Loucy (cell line): ENCODE data around the gene DUSP7.

Experiments
- H2AFZ ChIP-seq: fragments of 200-600 bp; sonication (generic); 2 replicates; pipeline ENCODE4 v1.6.0; 2016; ENCODE audit warnings: antibody characterized with exemption, mild to moderate bottlenecking, low read length, moderate library complexity
- H3F3A ChIP-seq: fragments of 200-600 bp; 2 replicates; pipeline ENCODE4 v1.6.0; 2016; ENCODE audit warnings: antibody characterized with exemption, low read depth, mild to moderate bottlenecking
- H3K27me3 ChIP-seq: fragments of 200-600 bp; sonication (generic); 2 replicates; pipeline ENCODE4 v1.6.1; 2014; ENCODE audit warnings: low read length, mild to moderate bottlenecking; ENCODE audit not compliant: insufficient read depth, poor library complexity, severe bottlenecking
- H3K36me3 ChIP-seq: fragments of 200-600 bp; sonication (generic); 2 replicates; pipeline ENCODE4 v1.6.1; 2016; ENCODE audit warnings: low read length; ENCODE audit not compliant: insufficient read depth
- H3K4me1 ChIP-seq: fragments of 200-600 bp; sonication (generic); 2 replicates; pipeline ENCODE4 v1.5.1; 2014; ENCODE audit warnings: low read length, mild to moderate bottlenecking; ENCODE audit not compliant: insufficient read depth, poor library complexity, severe bottlenecking
- H3K4me2 ChIP-seq: fragments of 200-600 bp; sonication (generic); 2 replicates; pipeline ENCODE4 v1.6.0; 2014; ENCODE audit warnings: antibody characterized with exemption, low read length, low read depth, mild to moderate bottlenecking; ENCODE audit not compliant: poor library complexity, severe bottlenecking
- H3K4me3 ChIP-seq: fragments of 200-600 bp; sonication (generic); 2 replicates; pipeline ENCODE4 v1.5.1; 2014; ENCODE audit warnings: low read length, mild to moderate bottlenecking, mixed read lengths; ENCODE audit not compliant: poor library complexity, severe bottlenecking
- H3K79me2 ChIP-seq: fragments of 200-600 bp; sonication (generic); 2 replicates; pipeline ENCODE4 v1.6.1; 2014; ENCODE audit warnings: low read length; ENCODE audit not compliant: insufficient read depth
- H3K9ac ChIP-seq: fragments of 200-600 bp; sonication (generic); 2 replicates; pipeline ENCODE4 v1.6.0; 2014; ENCODE audit warnings: mild to moderate bottlenecking, low read depth, low read length, moderate library complexity; ENCODE audit not compliant: poor library complexity, severe bottlenecking
- H3K9me2 ChIP-seq: fragments of 200-600 bp; sonication (generic); replicated peaks from 2 replicates; pipeline ENCODE4 v1.6.1; 2016; ENCODE audit warnings: low read depth, low read length, mixed read lengths
- H3K9me3 ChIP-seq: fragments of 200-600 bp; sonication (generic); 2 replicates; pipeline ENCODE4 v1.6.1; 2014; ENCODE audit warnings: mild to moderate bottlenecking, antibody characterized with exemption, low read length, low read depth; ENCODE audit not compliant: insufficient read depth
- H4K20me1 ChIP-seq: fragments of 200-600 bp; sonication (generic); 2 replicates; pipeline ENCODE4 v1.6.0; 2014; ENCODE audit warnings: antibody characterized with exemption, low read length, mild to moderate bottlenecking; ENCODE audit not compliant: insufficient read depth, poor library complexity, severe bottlenecking
- EZH2phosphoT487 ChIP-seq: fragments of 200-600 bp; IDR thresholded peaks from 2 replicates; pipeline ENCODE4 v1.6.1; 2018; ENCODE audit warnings: antibody characterized with exemption, mild to moderate bottlenecking, moderate library complexity, borderline replicate concordance
- TF ChIP-seq, protein P1 (sequence below): fragments of 200-600 bp; sonication (generic); conservative IDR thresholded peaks from 2 replicates; pipeline ENCODE4 v1.5.1; 2014; ENCODE audit warnings: mild to moderate bottlenecking, antibody characterized with exemption, low read length

DUSP7 gene

DNA sequence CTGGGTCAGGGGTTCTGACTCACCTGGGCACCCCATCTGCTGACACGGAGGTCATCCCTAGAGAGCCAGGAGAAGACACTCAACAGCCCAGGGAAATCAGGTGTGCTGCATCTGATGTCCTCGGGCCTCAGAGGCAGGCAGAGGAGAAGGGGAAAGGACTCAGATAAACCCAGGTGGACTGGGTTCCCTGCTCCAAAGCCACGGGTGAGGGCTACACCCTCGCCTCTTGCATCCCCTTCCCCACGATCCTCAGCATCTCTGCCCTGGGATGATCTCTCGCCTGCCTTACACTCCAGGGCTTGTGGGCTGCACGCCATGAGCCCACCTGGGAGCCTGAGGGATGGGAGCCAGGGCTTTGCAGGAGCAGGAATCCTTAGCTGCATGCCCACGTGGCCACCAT, 8.2 kb upstream of the DUSP7 start:
- Histone ChIP-seq H2AFZ (no peak overlapping the region), H3K9ac (no peak overlapping the region), H3F3A (no peaks in the 10 kb centered on the region), H3K4me1 (no peaks in the 10 kb centered on the region), H3K36me3 (no peaks in the 10 kb centered on the region), H3K9me2 (no peaks in the 10 kb centered on the region), H4K20me1 (no peaks in the 10 kb centered on the region), H3K4me2 (no peak overlapping the region), H3K79me2 (no peaks in the 10 kb centered on the region), H3K27me3 (no peaks in the 10 kb centered on the region), H3K9me3 (no peaks in the 10 kb centered on the region), H3K4me3 (no peak overlapping the region)
- TF ChIP-seq EZH2phosphoT487: no peak
- TF ChIP-seq, protein P1, sequence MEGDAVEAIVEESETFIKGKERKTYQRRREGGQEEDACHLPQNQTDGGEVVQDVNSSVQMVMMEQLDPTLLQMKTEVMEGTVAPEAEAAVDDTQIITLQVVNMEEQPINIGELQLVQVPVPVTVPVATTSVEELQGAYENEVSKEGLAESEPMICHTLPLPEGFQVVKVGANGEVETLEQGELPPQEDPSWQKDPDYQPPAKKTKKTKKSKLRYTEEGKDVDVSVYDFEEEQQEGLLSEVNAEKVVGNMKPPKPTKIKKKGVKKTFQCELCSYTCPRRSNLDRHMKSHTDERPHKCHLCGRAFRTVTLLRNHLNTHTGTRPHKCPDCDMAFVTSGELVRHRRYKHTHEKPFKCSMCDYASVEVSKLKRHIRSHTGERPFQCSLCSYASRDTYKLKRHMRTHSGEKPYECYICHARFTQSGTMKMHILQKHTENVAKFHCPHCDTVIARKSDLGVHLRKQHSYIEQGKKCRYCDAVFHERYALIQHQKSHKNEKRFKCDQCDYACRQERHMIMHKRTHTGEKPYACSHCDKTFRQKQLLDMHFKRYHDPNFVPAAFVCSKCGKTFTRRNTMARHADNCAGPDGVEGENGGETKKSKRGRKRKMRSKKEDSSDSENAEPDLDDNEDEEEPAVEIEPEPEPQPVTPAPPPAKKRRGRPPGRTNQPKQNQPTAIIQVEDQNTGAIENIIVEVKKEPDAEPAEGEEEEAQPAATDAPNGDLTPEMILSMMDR: no peak

GRCh38 chr3:52063026-52063723, 6.8 kb upstream of the DUSP7 start:
- Histone ChIP-seq H3K4me2 (no peak overlapping the region), H3K27me3 (no peaks in the 10 kb centered on the region), H2AFZ (no peak overlapping the region), H3K9ac (no peak overlapping the region), H3K4me1 (no peaks in the 10 kb centered on the region), H3K36me3 (no peaks in the 10 kb centered on the region), H3K4me3 (no peak overlapping the region), H3K9me2 (no peaks in the 10 kb centered on the region), H4K20me1 (no peaks in the 10 kb centered on the region), H3K79me2 (no peaks in the 10 kb centered on the region), H3F3A (no peaks in the 10 kb centered on the region), H3K9me3 (no peaks in the 10 kb centered on the region)
- no peak for TF ChIP-seq EZH2phosphoT487

GRCh38 chr3:52062505-52062904, 6.1 kb upstream of the DUSP7 start:
- Histone ChIP-seq H2AFZ (no peak overlapping the region), H3K79me2 (no peaks in the 10 kb centered on the region), H3K36me3 (no peaks in the 10 kb centered on the region), H3K4me1 (peaks cover 6% of the 10 kb centered on the region), H3K27me3 (no peaks in the 10 kb centered on the region), H3F3A (no peaks in the 10 kb centered on the region), H3K9me2 (no peaks in the 10 kb centered on the region), H3K4me2 (no peak overlapping the region), H3K9ac (no peak overlapping the region), H4K20me1 (no peaks in the 10 kb centered on the region), H3K4me3 (no peak overlapping the region), H3K9me3 (no peaks in the 10 kb centered on the region)
- no peak for TF ChIP-seq EZH2phosphoT487
- TF ChIP-seq, protein P1: no peak
